ENCODE measurements around the gene HSD17B3. TPM values are rescaled to one million over a fixed set of nuclear protein-coding genes. Genes with fewer than 3 reads are reported as not detected.
"Not testable (repeated sequence)": the region's sequence is repeated elsewhere in the genome, so short reads cannot be mapped to it uniquely, and the experiment has no call there.

The HSD17B3 gene
- total RNA-seq, 1 donor from 2014 or later = not detected

GRCh38 chr9:96331236-96331947, 29.4 kb upstream of the HSD17B3 start:
- POLR2A ChIA-PET = no interaction called here
- Mint-ChIP-seq H3K36me3 (ENCODE audit: low read depth) (no peaks in the 10 kb centered on the region), H3K9me3 (no peaks in the 10 kb centered on the region), H3K4me3 (no peak overlapping the region), H3K4me1 (no peaks in the 10 kb centered on the region), H3K27ac (no peak overlapping the region), H3K27me3 (no peaks in the 10 kb centered on the region)
- no peak for TF ChIP-seq CTCF (IDR thresholded peaks at IDR 0.05)
- DNase-seq (no peak), ATAC-seq (ENCODE audit: low read depth) (no peak)
- intact Hi-C loops (cut with micrococcal nuclease) = no loop called here
- CTCF ChIA-PET = interaction anchor here (1.4 kb wide), 1 partner anchor 14 kb away, joined by 3 read pairs; no protein-coding TSS in a partner anchor

DNA sequence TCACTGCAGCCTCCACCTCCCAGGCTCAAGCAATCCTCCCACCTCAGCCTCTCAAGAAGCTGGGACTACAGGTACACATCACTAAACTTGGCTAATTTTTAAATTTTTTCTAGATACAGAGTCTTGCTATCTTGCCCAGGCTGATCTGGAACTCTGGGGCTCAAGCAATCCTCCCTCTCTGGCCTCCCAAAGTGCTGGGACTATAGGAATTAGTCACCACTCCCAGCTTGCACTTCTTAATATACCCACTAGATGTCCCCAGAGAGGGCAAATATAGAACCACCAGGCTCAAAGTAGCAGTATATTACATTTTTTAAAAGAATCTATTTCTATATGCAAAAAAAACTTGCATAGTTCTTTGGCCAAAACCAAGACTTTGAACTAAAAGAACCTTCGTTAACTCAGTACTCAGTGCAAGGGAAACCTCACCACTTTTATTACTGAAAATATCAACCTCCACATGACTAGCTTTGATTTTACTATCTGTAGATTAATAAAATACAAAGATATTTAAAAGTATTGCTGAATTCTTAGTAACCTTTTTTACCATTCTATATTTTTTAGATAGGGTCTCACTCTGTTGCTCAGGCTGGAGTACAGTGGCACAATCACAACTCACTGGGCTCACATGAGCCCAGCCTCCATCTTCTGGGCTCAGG, 25.8 kb upstream of the HSD17B3 start:
- TF ChIP-seq CTCF (IDR thresholded peaks at IDR 0.05) = peak; percentile 88
- H3K36me3 Mint-ChIP-seq (ENCODE audit: low read depth) = no peaks in the 10 kb centered on the region

DNA sequence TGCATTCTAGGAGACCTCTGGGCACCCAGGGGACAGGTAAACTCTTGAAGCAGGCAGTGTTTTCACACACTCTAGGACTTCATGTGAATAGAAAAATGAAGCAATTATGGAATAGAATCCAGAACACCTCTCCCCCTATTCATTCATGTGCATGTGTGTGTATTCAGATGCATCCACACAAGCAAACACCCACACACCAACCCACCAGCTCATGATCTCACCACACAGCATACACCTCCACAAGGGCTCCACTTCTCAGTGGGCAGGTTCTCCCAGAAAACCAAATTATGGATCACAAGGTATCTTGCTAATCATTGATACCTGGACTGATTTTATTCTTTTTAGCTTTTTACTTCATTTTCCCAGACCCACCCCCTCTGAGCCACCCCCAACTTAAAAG, 21.2 kb upstream of the HSD17B3 start:
- Mint-ChIP-seq H3K4me1 (no peaks in the 10 kb centered on the region), H3K27ac (no peak overlapping the region), H3K9me3 (no peaks in the 10 kb centered on the region), H3K4me3 (no peak overlapping the region), H3K36me3 (ENCODE audit: low read depth) (no peaks in the 10 kb centered on the region), H3K27me3 (no peaks in the 10 kb centered on the region)
- intact Hi-C loops (cut with micrococcal nuclease) = no loop called here
- POLR2A ChIA-PET = interaction anchor here (0.6 kb wide), 1 partner anchor 327 kb away, joined by 4 read pairs; no protein-coding TSS in a partner anchor
- ATAC-seq (ENCODE audit: low read depth) (no peak), DNase-seq (no peak)
- CTCF ChIA-PET = interaction anchor here (0.6 kb wide), 1 partner anchor 14 kb away, joined by 3 read pairs; no protein-coding TSS in a partner anchor
- no peak for TF ChIP-seq CTCF (IDR thresholded peaks at IDR 0.05)

More for the DNA sequence above, 25.8 kb upstream of the HSD17B3 start:
- intact Hi-C loops (cut with micrococcal nuclease) = loop anchor here (1.0 to 5.0 kb wide), 5 partner anchors 89 to 338 kb away; partner anchors contain the start of genes HABP4 and ZNF367
- Mint-ChIP-seq H3K27me3 (no peaks in the 10 kb centered on the region), H3K9me3 (no peaks in the 10 kb centered on the region), H3K4me3 (no peak overlapping the region), H3K27ac (no peak overlapping the region), H3K4me1 (no peaks in the 10 kb centered on the region)
- CTCF ChIA-PET = interaction anchor here (0.8 to 3.6 kb wide), 14 partner anchors 11 to 339 kb away, joined by 3 to 25 read pairs (median 4); partner anchors contain the start of genes HABP4 and PRXL2C
- ATAC-seq (ENCODE audit: low read depth) (peak; percentile 73), DNase-seq (no peak)
- POLR2A ChIA-PET = interaction anchor here (0.6 to 2.1 kb wide), 4 partner anchors 91 to 911 kb away, joined by 3 to 6 read pairs (median 4); no protein-coding TSS in a partner anchor

DNA sequence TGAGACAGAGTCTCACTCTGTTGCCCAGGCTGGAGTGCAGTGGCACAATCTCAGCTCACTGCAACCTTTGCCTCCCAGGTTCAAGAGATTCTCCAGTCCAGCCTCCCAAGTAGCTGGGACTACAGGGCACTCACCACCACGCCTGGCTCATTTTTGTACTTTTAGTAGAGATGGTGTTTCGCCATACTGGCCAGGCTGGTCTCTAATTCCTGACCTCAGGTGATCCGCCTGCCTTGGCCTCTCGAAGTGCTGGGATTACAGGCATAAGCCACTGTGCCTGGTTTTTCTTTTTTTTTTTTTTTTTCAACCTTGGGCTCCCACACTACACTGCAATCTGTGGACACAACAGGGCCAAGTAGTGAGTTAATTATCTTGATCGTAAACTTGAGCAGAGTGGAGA, 20.8 kb upstream of the HSD17B3 start:
- H3K27me3 Mint-ChIP-seq; H3K36me3 Mint-ChIP-seq (ENCODE audit: low read depth); H3K4me3 Mint-ChIP-seq; DNase-seq; H3K9me3 Mint-ChIP-seq; H3K27ac Mint-ChIP-seq; intact Hi-C loops (cut with micrococcal nuclease); H3K4me1 Mint-ChIP-seq; ATAC-seq (ENCODE audit: low read depth): not testable (repeated sequence)
- ChIA-PET CTCF (interaction anchor here (0.6 kb wide), 1 partner anchor 15 kb away, joined by 3 read pairs; no protein-coding TSS in a partner anchor), POLR2A (interaction anchor here (0.6 kb wide), 1 partner anchor 327 kb away, joined by 4 read pairs; no protein-coding TSS in a partner anchor)

DNA sequence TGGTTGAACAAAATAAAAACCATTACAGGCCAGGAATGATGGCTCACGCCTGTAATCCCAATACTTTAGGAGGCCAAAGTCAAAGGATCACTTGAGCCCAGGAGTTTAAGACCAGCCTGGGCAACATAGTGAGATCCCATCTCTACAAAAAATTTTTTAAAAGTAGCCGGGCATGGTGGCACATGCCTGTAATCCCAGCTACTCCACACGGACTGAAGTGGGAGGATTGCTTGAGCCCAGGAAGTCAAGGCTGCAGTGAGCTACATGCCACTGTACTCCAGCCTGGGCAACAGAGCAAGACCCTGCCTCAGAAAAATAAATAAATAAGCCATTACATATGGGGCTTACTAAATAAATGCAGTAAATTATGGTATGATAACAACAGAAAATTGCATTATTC, 20.2 kb upstream of the HSD17B3 start:
- H3K4me3 Mint-ChIP-seq; H3K9me3 Mint-ChIP-seq; DNase-seq; H3K27me3 Mint-ChIP-seq; CTCF ChIA-PET; H3K36me3 Mint-ChIP-seq (ENCODE audit: low read depth); intact Hi-C loops (cut with micrococcal nuclease); POLR2A ChIA-PET; H3K4me1 Mint-ChIP-seq; ATAC-seq (ENCODE audit: low read depth); H3K27ac Mint-ChIP-seq: not testable (repeated sequence)

DNA sequence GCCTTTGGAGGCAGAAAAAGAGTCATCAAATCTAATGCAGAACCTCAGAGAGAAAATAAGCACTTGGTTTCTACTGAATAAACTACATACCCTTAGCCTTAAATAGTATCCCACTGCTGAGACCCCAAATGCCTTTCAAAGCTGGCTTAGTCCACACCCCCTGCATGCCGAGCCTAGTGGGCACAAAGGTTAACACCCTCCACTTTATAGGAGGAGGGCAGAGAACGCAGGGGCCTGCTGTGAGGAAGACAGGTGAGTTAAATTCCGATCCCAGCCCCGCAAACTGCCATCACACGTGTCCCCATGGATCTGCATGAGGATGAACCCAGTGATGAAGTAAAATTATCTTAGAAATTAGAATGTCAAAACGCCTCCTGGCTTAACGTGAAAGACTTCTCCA, 19.5 kb upstream of the HSD17B3 start:
- no peaks in the 10 kb centered on the region for H3K4me1 Mint-ChIP-seq
- no peaks in the 10 kb centered on the region for H3K9me3 Mint-ChIP-seq
- ChIA-PET POLR2A (no interaction called here), CTCF (no interaction called here)
- no peak for TF ChIP-seq CTCF (IDR thresholded peaks at IDR 0.05)
- DNase-seq = no peak
- no peak overlapping the region for H3K27ac Mint-ChIP-seq
- H3K4me3 Mint-ChIP-seq = no peak overlapping the region
- intact Hi-C loops (cut with micrococcal nuclease) = no loop called here
- H3K36me3 Mint-ChIP-seq (ENCODE audit: low read depth) = no peaks in the 10 kb centered on the region
- no peak for ATAC-seq (ENCODE audit: low read depth)
- peaks cover 2% of the 10 kb centered on the region for H3K27me3 Mint-ChIP-seq

Measured in activated B cell treated with CpG ODN at 0.5 μM for 24 hours (primary cell).